WERI-Rb-1 (cell line): Measurements from ENCODE around the gene RAD9A.

Source experiments
- DNase-seq: peaks from one replicate; pipeline ENCODE4 v3.0.0-alpha.2; 2020
- H3K27ac ChIP-seq: fragments of 250-450 bp; sonication (Bioruptor Pico); 2 replicates; pipeline ENCODE4 v1.5.1; 2020; ENCODE audit warnings: mild to moderate bottlenecking, moderate library complexity
- H3K27me3 ChIP-seq: fragments of 250-450 bp; sonication (Bioruptor Pico); 2 replicates; pipeline ENCODE4 v1.5.1; 2021; ENCODE audit warnings: mild to moderate bottlenecking, low read depth, moderate library complexity; ENCODE audit not compliant: insufficient read depth, severe bottlenecking
- H3K36me3 ChIP-seq: fragments of 250-450 bp; sonication (Bioruptor Pico); 2 replicates; pipeline ENCODE4 v1.5.1; 2020; ENCODE audit warnings: mild to moderate bottlenecking, moderate library complexity
- H3K4me3 ChIP-seq: 2 replicates; pipeline ENCODE4 v1.5.1; 2011; ENCODE audit warnings: low read depth, mild to moderate bottlenecking, control low read depth, low read length
- H3K9me3 ChIP-seq: fragments of 250-450 bp; sonication (Bioruptor Pico); 2 replicates; pipeline ENCODE4 v1.5.1; 2021; ENCODE audit warnings: mild to moderate bottlenecking, moderate library complexity; ENCODE audit not compliant: severe bottlenecking
- TF ChIP-seq, protein P1 (sequence below): IDR thresholded peaks from 2 replicates; pipeline ENCODE4 v1.5.1; 2011; ENCODE audit warnings: low read depth, mild to moderate bottlenecking, control low read depth, inconsistent platforms, low read length

Gene RAD9A

DNA sequence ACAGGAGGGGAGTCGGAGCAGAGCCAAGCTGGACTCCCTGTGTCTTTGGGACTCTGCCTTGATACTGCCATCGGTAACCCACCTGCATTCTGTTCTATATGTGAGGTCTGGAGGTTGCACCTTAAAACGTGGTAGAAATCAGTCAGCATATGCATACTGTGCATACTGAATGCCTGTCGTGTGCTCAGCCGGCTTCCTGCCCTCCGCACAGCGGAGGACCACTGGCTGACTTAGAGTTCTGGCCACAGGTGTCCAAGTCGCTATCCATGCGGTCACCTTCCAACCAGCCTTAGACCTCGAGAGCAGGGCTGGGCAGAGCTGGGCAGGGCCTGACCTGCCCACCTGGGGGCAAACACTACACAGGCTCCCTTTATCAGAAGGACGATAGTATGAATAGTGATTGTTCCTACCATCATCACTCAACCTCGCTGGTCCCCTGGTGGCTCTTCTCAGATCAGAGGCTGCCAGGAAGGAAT, 15.9 kb downstream of the RAD9A start:
- Histone ChIP-seq H3K9me3 (no peaks in the 10 kb centered on the region), H3K36me3 (no peaks in the 10 kb centered on the region), H3K4me3 (no peak overlapping the region), H3K27me3 (no peaks in the 10 kb centered on the region), H3K27ac (no peak overlapping the region)
- TF ChIP-seq, protein P1, sequence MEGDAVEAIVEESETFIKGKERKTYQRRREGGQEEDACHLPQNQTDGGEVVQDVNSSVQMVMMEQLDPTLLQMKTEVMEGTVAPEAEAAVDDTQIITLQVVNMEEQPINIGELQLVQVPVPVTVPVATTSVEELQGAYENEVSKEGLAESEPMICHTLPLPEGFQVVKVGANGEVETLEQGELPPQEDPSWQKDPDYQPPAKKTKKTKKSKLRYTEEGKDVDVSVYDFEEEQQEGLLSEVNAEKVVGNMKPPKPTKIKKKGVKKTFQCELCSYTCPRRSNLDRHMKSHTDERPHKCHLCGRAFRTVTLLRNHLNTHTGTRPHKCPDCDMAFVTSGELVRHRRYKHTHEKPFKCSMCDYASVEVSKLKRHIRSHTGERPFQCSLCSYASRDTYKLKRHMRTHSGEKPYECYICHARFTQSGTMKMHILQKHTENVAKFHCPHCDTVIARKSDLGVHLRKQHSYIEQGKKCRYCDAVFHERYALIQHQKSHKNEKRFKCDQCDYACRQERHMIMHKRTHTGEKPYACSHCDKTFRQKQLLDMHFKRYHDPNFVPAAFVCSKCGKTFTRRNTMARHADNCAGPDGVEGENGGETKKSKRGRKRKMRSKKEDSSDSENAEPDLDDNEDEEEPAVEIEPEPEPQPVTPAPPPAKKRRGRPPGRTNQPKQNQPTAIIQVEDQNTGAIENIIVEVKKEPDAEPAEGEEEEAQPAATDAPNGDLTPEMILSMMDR = no peak
- DNase-seq = no peak

DNA sequence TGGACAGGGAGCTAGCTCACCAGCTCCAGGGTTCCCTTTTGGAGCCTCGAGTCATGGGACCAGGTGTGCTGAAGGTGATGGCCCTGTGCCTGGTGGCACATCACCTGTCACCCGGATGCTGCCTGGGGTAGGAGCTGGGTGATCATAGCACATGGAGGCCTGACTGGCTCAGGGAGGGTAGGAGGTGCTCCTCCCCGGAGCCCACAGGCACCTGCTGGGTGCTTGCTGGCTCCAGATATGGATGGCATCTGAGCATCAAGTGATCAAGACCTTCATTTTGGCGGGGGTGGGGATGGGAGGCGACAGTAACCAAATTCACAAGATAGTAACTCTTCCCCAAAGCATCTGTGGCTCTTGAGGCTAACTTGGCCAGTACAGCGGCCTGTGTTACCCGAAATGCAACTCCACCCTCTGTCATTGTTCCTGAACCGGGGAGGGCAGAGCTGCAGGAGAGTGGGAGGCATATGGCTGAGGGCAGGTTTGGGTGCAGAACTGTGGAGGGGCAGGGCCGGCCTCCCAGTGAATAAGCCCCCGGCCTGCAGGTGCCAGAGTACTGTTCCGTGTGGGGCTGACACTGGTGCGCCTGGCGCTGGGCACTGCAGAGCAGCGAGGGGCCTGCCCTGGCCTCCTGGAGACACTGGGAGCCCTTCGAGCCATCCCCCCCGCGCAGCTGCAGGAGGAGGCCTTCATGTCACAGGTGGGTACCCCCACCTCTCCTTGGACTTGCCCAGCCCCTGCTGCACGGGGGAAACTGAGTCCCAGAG, 16.8 kb downstream of the RAD9A start:
- H3K27ac ChIP-seq = no peak overlapping the region

DNA sequence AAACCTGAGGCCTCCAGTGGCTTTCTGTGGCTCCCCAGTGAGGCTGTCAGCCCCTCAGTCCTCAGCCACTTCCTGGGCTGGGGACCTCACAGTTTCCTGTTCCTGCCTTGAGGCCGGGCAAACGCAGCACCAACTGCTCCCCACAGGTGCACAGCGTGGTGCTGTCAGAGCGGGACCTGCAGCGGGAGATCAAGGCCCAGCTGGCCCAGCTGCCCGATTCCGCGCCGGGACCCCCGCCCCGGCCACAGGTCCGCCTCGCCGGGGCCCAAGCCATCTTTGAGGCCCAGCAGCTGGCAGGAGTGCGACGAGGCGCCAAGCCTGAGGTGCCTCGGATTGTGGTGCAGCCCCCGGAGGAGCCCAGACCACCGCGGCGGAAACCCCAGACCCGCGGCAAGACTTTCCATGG, 17.5 kb downstream of the RAD9A start:
- DNase-seq = peak; percentile 4
- TF ChIP-seq, protein P1 = no peak
- Histone ChIP-seq H3K36me3 (no peaks in the 10 kb centered on the region), H3K9me3 (no peaks in the 10 kb centered on the region), H3K27ac (no peak overlapping the region), H3K27me3 (no peaks in the 10 kb centered on the region), H3K4me3 (no peak overlapping the region)

More for the DNA sequence above, 16.8 kb downstream of the RAD9A start:
- no peak for DNase-seq
- H3K9me3 ChIP-seq = no peaks in the 10 kb centered on the region
- no peaks in the 10 kb centered on the region for H3K27me3 ChIP-seq
- no peak overlapping the region for H3K4me3 ChIP-seq
- TF ChIP-seq, protein P1 = no peak
- no peaks in the 10 kb centered on the region for H3K36me3 ChIP-seq

DNA sequence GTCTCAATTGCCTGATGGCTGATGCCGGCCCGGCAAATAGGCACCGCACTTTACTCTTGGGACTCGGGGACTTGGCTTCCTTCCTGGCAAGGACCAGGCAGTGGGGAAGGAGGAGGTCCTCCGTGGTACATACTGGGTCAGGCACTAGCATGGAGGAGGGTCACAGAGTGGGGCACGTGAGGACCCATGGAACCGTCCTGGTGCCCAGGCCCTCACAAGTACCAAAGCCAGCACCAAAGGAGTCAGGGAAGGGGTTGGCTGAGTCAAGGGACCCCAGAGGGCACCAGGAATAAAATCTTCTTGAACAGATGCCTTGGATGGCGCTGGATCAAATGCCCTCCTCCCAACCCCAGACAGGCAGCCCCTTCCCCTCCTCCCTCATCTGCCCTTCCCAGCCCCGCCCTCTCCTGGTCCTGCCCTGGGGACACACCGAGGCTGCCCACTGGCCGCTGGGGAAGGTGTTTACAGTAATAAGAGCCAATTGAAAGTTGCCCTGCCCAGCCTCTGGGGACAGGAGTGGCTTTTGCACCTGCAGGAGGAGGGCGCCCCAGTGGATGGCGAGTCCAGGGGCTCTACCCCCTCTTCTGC, 18.1 kb downstream of the RAD9A start:
- H3K9me3 ChIP-seq = no peaks in the 10 kb centered on the region
- TF ChIP-seq, protein P1 = no peak
- no peak overlapping the region for H3K4me3 ChIP-seq
- peak; percentile 43 for DNase-seq
- no peak overlapping the region for H3K27ac ChIP-seq
- H3K27me3 ChIP-seq = no peaks in the 10 kb centered on the region
- H3K36me3 ChIP-seq = no peaks in the 10 kb centered on the region

GRCh38 chr11:67410369-67410831, 18.6 kb downstream of the RAD9A start:
- Histone ChIP-seq H3K9me3 (no peaks in the 10 kb centered on the region), H3K27me3 (no peaks in the 10 kb centered on the region), H3K4me3 (no peak overlapping the region), H3K36me3 (no peaks in the 10 kb centered on the region), H3K27ac (no peak overlapping the region)
- no peak for DNase-seq
- TF ChIP-seq, protein P1 = no peak
